Mesenchymal stem cell (in vitro differentiated cells and primary cell): Measurements from ENCODE around the gene WDR5.

Source experiments
- DNase-seq: peaks from one replicate; pipeline ENCODE4 v3.0.0-alpha.2; 2013
- H2AFZ ChIP-seq: one replicate; pipeline ENCODE4 v1.6.1; 2013; ENCODE audit warnings: low read depth, mild to moderate bottlenecking, control low read depth, inconsistent platforms, low read length, moderate library complexity
- H2AK5ac ChIP-seq: 2 replicates; pipeline ENCODE4 v1.6.1; 2013; ENCODE audit warnings: low read length, moderate library complexity, mild to moderate bottlenecking, inconsistent platforms; ENCODE audit not compliant: severe bottlenecking
- H2BK120ac ChIP-seq: one replicate; pipeline ENCODE4 v1.6.1; 2013; ENCODE audit warnings: low read depth, mild to moderate bottlenecking, inconsistent platforms, low read length, moderate library complexity
- H2BK12ac ChIP-seq, 2 experiments: one replicate each; pipeline ENCODE4 v1.6.1; 2013; ENCODE audit warnings: inconsistent platforms in 2 of 2, low read length in 2 of 2, mild to moderate bottlenecking in 2 of 2, moderate library complexity in 2 of 2, control low read depth in 1 of 2
- H2BK15ac ChIP-seq: one replicate; pipeline ENCODE4 v1.6.1; 2013; ENCODE audit warnings: mild to moderate bottlenecking, low read depth, inconsistent platforms; ENCODE audit not compliant: poor library complexity, severe bottlenecking
- H2BK5ac ChIP-seq: 2 replicates; pipeline ENCODE4 v1.6.1; 2013; ENCODE audit warnings: low read depth, mild to moderate bottlenecking, low read length, control low read depth, inconsistent platforms; ENCODE audit not compliant: poor library complexity, severe bottlenecking
- H3K14ac ChIP-seq, 2 experiments: one replicate each; pipeline ENCODE4 v1.6.1; 2013; ENCODE audit warnings: inconsistent platforms in 2 of 2, low read length in 2 of 2, control low read depth in 1 of 2, mild to moderate bottlenecking in 1 of 2, moderate library complexity in 1 of 2
- H3K18ac ChIP-seq, 2 experiments: one replicate each; pipeline ENCODE4 v1.6.1; 2013; ENCODE audit warnings: inconsistent platforms in 2 of 2, low read length in 2 of 2, control low read depth in 1 of 2, low read depth in 1 of 2, mild to moderate bottlenecking in 1 of 2
- H3K23ac ChIP-seq, 2 experiments: one replicate each; pipeline ENCODE4 v1.6.1; 2013; ENCODE audit warnings: inconsistent platforms in 2 of 2, low read length in 2 of 2, mild to moderate bottlenecking in 2 of 2, moderate library complexity in 2 of 2, control low read depth in 1 of 2
- H3K27ac ChIP-seq: 2 replicates; pipeline ENCODE4 v1.5.1; 2013; ENCODE audit warnings: mild to moderate bottlenecking, moderate library complexity, low read length, control low read depth, inconsistent platforms; ENCODE audit not compliant: poor library complexity, severe bottlenecking
- H3K27me3 ChIP-seq, 2 experiments: 2 replicates each; pipeline versions ENCODE4 v1.6.1 to v1.7.0; 2013; ENCODE audit warnings: low read length in 2 of 2, mild to moderate bottlenecking in 2 of 2, moderate library complexity in 2 of 2, control low read depth in 1 of 2, inconsistent platforms in 1 of 2; ENCODE audit not compliant: control insufficient read depth in 1 of 2, insufficient read depth in 1 of 2
- H3K36me3 ChIP-seq, 2 experiments: 2 replicates each; pipeline versions ENCODE4 v1.6.1 to v1.7.0; 2013; ENCODE audit warnings: low read length in 2 of 2, control low read depth in 1 of 2, inconsistent platforms in 1 of 2, low read depth in 1 of 2, mild to moderate bottlenecking in 1 of 2; ENCODE audit not compliant: insufficient read depth in 2 of 2, control insufficient read depth in 1 of 2
- H3K4ac ChIP-seq, 2 experiments: one replicate each; pipeline ENCODE4 v1.6.1; 2013; ENCODE audit warnings: inconsistent platforms in 2 of 2, low read length in 2 of 2, mild to moderate bottlenecking in 2 of 2, moderate library complexity in 2 of 2, control low read depth in 1 of 2, low read depth in 1 of 2
- H3K4me1 ChIP-seq: 2 replicates; pipeline ENCODE4 v1.6.1; 2013; ENCODE audit warnings: low read depth, low read length, control low read depth; ENCODE audit not compliant: control insufficient read depth, insufficient read depth
- H3K4me2 ChIP-seq: 2 replicates; pipeline ENCODE4 v1.6.1; 2013; ENCODE audit warnings: low read length, mild to moderate bottlenecking, inconsistent platforms; ENCODE audit not compliant: poor library complexity, severe bottlenecking
- H3K4me3 ChIP-seq, 2 experiments: 2 replicates each; pipeline versions ENCODE4 v1.5.1 to v1.7.0; 2013; ENCODE audit warnings: low read length in 2 of 2, mild to moderate bottlenecking in 2 of 2, control low read depth in 1 of 2, low read depth in 1 of 2; ENCODE audit not compliant: insufficient read depth in 1 of 2
- H3K79me1 ChIP-seq: replicated peaks from 2 replicates; pipeline ENCODE4 v1.6.1; 2013; ENCODE audit warnings: mild to moderate bottlenecking, control low read depth, low read length, inconsistent platforms; ENCODE audit not compliant: poor library complexity, severe bottlenecking
- H3K9ac ChIP-seq: 2 replicates; pipeline ENCODE4 v1.7.0; 2013; ENCODE audit warnings: mild to moderate bottlenecking, low read length, moderate library complexity
- H3K9me3 ChIP-seq: 2 replicates; pipeline ENCODE4 v1.7.0; 2013; ENCODE audit warnings: mild to moderate bottlenecking, low read length; ENCODE audit not compliant: control insufficient read depth
- H4K8ac ChIP-seq: one replicate; pipeline ENCODE4 v1.6.1; 2013; ENCODE audit warnings: inconsistent platforms, mild to moderate bottlenecking, low read length, moderate library complexity
- H4K91ac ChIP-seq: one replicate; pipeline ENCODE4 v1.6.1; 2013; ENCODE audit warnings: mild to moderate bottlenecking, low read length, inconsistent platforms
- WGBS: methylation state at CpG from one replicate; pipeline ENCODE4 v1.1.7; 2013; ENCODE audit warnings: mixed read lengths; 5-methylcytosine and 5-hydroxymethylcytosine counted together

WDR5 gene

GRCh38 chr9:134166374-134166773 lies 30.5 kb downstream of the WDR5 start:
- no peaks in the 10 kb centered on the region for H3K9me3 ChIP-seq
- no peak overlapping the region for H3K4me3 ChIP-seq
- no peak overlapping the region for H4K8ac ChIP-seq
- no peak overlapping the region for H2BK15ac ChIP-seq
- H2BK12ac ChIP-seq, result peak overlapping the region in 1 of 2 experiments; percentile 32
- WGBS, result 97% methylated on average over 13 of the region's 13 CpGs
- peaks cover 7% of the 10 kb centered on the region for H3K79me1 ChIP-seq
- H3K4ac ChIP-seq, result no peak overlapping the region
- no peak overlapping the region for H3K27ac ChIP-seq
- peaks cover 19% of the 10 kb centered on the region for H3K4me1 ChIP-seq
- no peaks in the 10 kb centered on the region for H3K27me3 ChIP-seq
- H2BK5ac ChIP-seq, result no peak overlapping the region
- DNase-seq, result no peak
- no peak overlapping the region for H2AFZ ChIP-seq
- H3K23ac ChIP-seq, result no peak overlapping the region
- no peak overlapping the region for H3K14ac ChIP-seq
- no peak overlapping the region for H3K9ac ChIP-seq
- peaks cover 0 to 16% of the 10 kb centered on the region in 2 experiments for H3K36me3 ChIP-seq
- no peak overlapping the region for H4K91ac ChIP-seq
- H3K4me2 ChIP-seq, result no peak overlapping the region
- no peak overlapping the region for H3K18ac ChIP-seq
- H2BK120ac ChIP-seq, result no peak overlapping the region
- no peak overlapping the region for H2AK5ac ChIP-seq

- Histone ChIP-seq H2BK12ac (peak overlapping the region in 1 of 2 experiments; percentile 95), H3K14ac (no peak overlapping the region), H3K9ac (no peak overlapping the region), H3K36me3 (peaks cover 0 to 8% of the 10 kb centered on the region in 2 experiments), H2BK5ac (no peak overlapping the region), H4K91ac (no peak overlapping the region), H4K8ac (no peak overlapping the region), H3K27ac (no peak overlapping the region), H2AK5ac (no peak overlapping the region), H3K4me3 (no peak overlapping the region), H2BK15ac (no peak overlapping the region), H3K9me3 (no peaks in the 10 kb centered on the region), H3K4me1 (peaks cover 24% of the 10 kb centered on the region), H2AFZ (no peak overlapping the region), H3K27me3 (no peaks in the 10 kb centered on the region), H3K4ac (no peak overlapping the region), H3K4me2 (no peak overlapping the region), H2BK120ac (no peak overlapping the region), H3K18ac (peak overlapping the region in 1 of 2 experiments; percentile 40), H3K23ac (no peak overlapping the region), H3K79me1 (peaks cover 7% of the 10 kb centered on the region)
- peak; percentile 77 for DNase-seq
- 49% methylated on average over 4 of the region's 4 CpGs for WGBS
Measured at GRCh38 chr9:134167530-134167931, 31.6 kb downstream of the WDR5 start.

GRCh38 chr9:134168757-134169550 lies 33.1 kb downstream of the WDR5 start:
- H3K23ac ChIP-seq, result no peak overlapping the region
- H2AFZ ChIP-seq, result no peak overlapping the region
- no peak overlapping the region for H3K18ac ChIP-seq
- no peak overlapping the region for H4K8ac ChIP-seq
- no peak overlapping the region for H2BK12ac ChIP-seq
- H3K4me2 ChIP-seq, result no peak overlapping the region
- no peak overlapping the region for H2BK120ac ChIP-seq
- H3K36me3 ChIP-seq, result no peaks in the 10 kb centered on the region
- H3K9ac ChIP-seq, result no peak overlapping the region
- no peak overlapping the region for H3K4me3 ChIP-seq
- H2AK5ac ChIP-seq, result no peak overlapping the region
- H3K14ac ChIP-seq, result no peak overlapping the region
- H3K4ac ChIP-seq, result no peak overlapping the region
- H2BK5ac ChIP-seq, result no peak overlapping the region
- peaks cover 24% of the 10 kb centered on the region for H3K4me1 ChIP-seq
- DNase-seq, result no peak
- peaks cover 7% of the 10 kb centered on the region for H3K79me1 ChIP-seq
- no peak overlapping the region for H2BK15ac ChIP-seq
- H4K91ac ChIP-seq, result no peak overlapping the region
- no peak overlapping the region for H3K27ac ChIP-seq
- 97% methylated on average over 10 of the region's 11 CpGs for WGBS
- peaks cover 0 to under 1% of the 10 kb centered on the region in 2 experiments for H3K27me3 ChIP-seq
- no peaks in the 10 kb centered on the region for H3K9me3 ChIP-seq

GRCh38 chr9:134169724-134170401 lies 34.0 kb downstream of the WDR5 start:
- Histone ChIP-seq H2BK120ac (peak overlapping the region; percentile 4), H3K4me1 (peaks cover 26% of the 10 kb centered on the region), H3K4ac (peak overlapping the region in 1 of 2 experiments; percentile 18), H3K4me2 (no peak overlapping the region), H3K79me1 (peaks cover 7% of the 10 kb centered on the region), H2AK5ac (peak overlapping the region; percentile 2), H3K9me3 (no peaks in the 10 kb centered on the region), H3K18ac (no peak overlapping the region), H3K23ac (no peak overlapping the region), H2BK15ac (no peak overlapping the region), H3K36me3 (no peaks in the 10 kb centered on the region), H4K8ac (peak overlapping the region; percentile 28), H4K91ac (no peak overlapping the region), H3K14ac (no peak overlapping the region), H3K27ac (no peak overlapping the region), H2BK5ac (peak overlapping the region; percentile 20), H3K4me3 (no peak overlapping the region), H3K9ac (no peak overlapping the region), H2AFZ (no peak overlapping the region), H3K27me3 (peaks cover 0 to 10% of the 10 kb centered on the region in 2 experiments), H2BK12ac (peak overlapping the region; percentile 6 to 79)
- 84% methylated on average over 24 of the region's 24 CpGs for WGBS
- no peak for DNase-seq
